GM12878 (cell line): Measurements from ENCODE around the gene HMGN1.

Experiments
- CTCF ChIP-seq, 3 experiments: IDR thresholded peaks in 2 of 3; conservative IDR thresholded peaks in 1 of 3; 2 replicates each; pipeline ENCODE4 v1.5.1; 2011; ENCODE audit warnings: low read depth in 3 of 3, low read length in 3 of 3, mild to moderate bottlenecking in 3 of 3, control low read depth in 2 of 3, moderate library complexity in 2 of 3, inconsistent platforms in 1 of 3, mixed read lengths in 1 of 3; ENCODE audit not compliant: control insufficient read depth in 2 of 3, insufficient read depth in 1 of 3; ENCODE audit errors: extremely low read depth in 1 of 3
- E4F1 ChIP-seq: fragments of 450-650 bp; IDR thresholded peaks from 2 replicates; pipeline ENCODE4 v1.6.1; 2018; ENCODE audit warnings: borderline replicate concordance, mild to moderate bottlenecking; ENCODE audit not compliant: partially characterized antibody
- SUZ12 ChIP-seq: fragments of 200-600 bp; sonication (generic); IDR thresholded peaks from one replicate; pipeline ENCODE4 v1.6.1; 2018; ENCODE audit warnings: antibody characterized with exemption, mild to moderate bottlenecking; ENCODE audit not compliant: unreplicated experiment
- YY1 ChIP-seq: IDR thresholded peaks from 2 replicates; pipeline ENCODE4 v1.6.1; 2011; ENCODE audit warnings: low read depth, mild to moderate bottlenecking, low read length

GRCh38 chr21:39364949-39365348 is 16.1 kb upstream of the HMGN1 start:
- TF ChIP-seq SUZ12 (no peak), E4F1 (no peak), CTCF (IDR thresholded peaks at IDR 0.05 in 2 of 3, conservative IDR thresholded peaks at IDR 0.05 in 1 of 3; ENCODE audit: control insufficient read depth in 2 of 3, extremely low read depth in 1 of 3, insufficient read depth in 1 of 3, low read depth in 3 of 3, low read length in 3 of 3) (no peak), YY1 (no peak)
